Fibroblast of skin of abdomen (primary cell): Measurements from ENCODE around the gene RTEL1.
"Not testable (repeated sequence)": the region's sequence is repeated elsewhere in the genome, so short reads cannot be mapped to it uniquely, and the experiment has no call there.

Source experiments
- DNase-seq: peaks from one replicate; pipeline ENCODE4 v3.0.0-alpha.2; 2013

RTEL1 gene

DNA sequence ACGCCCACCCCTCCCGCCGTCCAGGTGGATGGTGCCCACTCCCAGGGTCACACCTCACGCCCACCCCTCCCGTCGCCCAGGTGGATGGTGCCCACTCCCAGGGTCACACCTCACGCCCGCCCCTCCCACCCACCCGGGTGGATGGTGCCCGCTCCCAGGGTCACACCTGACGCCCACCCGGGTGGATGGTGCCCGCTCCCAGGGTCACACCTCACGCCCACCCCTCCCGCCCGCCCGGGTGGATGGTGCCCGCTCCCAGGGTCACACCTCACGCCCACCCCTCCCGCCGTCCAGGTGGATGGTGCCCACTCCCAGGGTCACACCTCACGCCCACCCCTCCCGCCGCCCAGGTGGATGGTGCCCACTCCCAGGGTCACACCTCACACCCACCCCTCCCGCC is 7.6 kb upstream of the RTEL1 start:
- not testable (repeated sequence) for DNase-seq

DNA sequence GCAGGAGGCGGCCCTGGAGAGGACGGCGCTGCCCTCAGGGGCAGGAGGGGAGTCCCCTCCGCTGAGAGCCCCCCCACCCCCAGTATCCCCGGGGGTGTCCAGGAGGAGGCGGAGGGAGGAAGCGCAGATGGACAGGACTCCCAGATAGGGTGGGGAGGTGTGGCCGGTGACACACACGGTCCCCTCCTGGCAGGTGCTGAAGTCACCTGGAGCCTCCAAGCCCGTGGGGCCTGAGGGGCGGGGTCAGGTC is 6.2 kb upstream of the RTEL1 start:
- DNase-seq = no peak

DNA sequence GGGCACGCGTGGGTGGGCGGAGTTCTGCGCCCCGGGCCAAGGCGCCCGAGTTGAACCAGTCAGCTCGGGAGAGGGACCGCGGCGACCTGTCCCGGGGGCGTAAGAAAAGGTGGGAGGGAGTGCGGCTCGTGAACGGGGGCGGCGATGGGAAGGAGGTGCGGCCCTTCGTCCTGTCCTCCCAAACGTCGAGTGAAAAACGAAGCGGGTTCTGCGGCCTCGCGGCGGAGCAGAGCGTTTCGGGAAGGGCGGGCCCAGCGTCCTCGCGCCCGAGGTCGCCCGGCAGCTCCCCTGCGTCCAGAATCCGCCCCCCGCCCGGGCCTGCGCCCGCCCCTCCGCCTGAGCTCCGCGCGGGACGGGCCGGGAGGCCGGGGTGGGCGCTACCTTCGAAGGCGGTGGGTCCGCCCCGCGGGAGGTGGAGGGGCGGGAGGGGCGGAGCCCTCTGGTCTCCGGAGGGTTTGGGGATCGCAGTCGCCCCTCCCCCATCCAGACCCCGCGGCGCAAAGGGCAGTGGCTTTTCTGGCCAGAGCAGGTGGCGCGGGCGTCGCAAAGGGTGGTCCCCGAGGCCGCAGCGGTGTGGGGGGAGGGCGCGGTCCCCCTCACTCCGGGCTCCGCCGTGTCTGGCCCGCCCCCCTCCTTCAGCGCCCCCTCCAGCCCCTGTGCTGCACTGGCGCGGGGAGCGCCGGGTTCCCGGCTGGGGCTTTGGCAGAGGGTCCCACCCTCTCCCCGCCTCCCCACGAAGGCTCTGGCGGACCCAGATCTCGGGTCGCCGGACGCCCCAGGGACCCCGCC is 5.7 kb upstream of the RTEL1 start:
- DNase-seq = peak; percentile 20

DNA sequence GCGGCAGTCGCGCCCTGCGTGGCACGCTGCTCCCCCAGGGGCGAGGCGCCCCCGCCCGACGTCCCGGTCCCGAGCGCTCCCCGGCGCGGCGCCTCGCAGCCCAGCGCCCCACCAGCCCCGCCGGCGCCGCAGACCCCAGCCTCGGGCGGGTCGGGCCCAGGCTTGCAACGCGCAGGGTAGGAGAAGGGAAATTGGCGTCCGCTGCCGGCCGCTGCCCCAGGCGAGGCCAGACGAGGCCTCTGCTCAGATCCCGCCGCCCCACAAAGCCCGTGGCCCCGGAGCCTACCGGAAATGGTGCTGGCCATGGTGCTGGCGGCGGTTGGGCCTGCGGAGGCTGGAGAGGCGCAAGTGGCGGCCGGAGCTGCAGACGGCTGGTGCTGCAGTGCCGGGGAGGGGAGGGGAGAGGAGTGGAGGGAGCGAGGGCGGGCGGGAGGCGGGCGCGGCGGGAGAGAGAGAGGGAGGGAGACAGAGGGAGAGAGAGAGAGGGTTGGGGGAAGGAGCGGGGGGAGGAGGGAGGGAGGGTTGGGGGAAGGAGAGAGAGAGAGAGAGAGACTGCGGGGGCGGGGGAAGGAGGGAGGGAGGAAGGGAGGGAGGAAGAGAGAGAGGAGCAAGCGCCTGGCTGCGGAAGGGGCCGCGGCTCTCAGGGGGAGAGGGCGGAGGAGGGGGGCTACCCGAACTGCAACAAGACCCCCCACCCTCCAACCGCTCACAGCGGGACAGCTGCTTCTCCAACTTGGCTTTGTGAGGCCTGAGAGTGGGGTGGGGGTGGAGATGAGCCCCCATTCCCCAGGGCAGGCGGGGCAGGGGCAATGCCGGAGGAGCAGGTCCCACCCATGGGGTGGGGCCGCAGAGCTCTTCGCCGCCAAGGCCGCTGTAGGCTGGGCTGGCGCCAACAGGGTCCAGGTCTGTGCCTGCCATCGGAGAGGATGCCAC is 4.8 kb upstream of the RTEL1 start, which contains the start of gene STMN3:
Gene STMN3, minus strand, starts transcription at position 384 of the 933 bp plus-strand sequence. Its CDS starts 79 bp downstream, at position 305.
- DNase-seq = peak; percentile 91

DNA sequence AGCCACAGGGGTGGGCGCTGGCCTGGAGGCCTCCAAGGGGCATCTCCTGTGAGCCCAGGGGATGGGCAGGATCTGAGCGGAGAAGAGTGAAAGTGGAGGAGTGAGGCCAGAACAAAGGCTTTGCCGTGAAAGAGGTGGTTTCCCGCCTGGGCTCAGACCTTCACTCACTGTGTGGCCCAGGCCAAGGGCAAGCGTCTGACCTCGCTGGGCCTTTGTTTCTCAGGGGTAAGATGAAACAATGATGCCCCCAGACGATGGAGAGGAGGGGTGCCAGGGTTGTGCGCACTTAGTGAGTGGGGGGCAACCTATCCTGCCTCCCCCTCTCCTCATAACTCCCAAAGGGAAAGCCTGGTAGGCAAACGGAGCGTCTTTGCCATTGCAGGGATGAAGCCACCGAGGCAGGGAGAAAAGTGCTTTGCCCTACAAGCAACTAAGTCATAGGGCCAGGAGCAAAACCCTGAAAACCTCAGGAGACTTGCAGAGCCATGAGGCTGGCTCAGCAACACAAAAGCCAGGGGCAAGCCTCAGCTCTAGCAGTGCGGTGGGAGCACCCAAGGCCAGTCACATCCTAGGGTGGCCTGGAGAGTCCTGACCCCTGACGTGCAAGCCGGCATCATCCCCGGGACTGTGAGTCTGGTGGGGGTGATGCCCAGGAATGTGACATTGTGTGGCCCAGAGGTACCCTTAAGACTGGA is 4.0 kb upstream of the RTEL1 start:
- no peak for DNase-seq

DNA sequence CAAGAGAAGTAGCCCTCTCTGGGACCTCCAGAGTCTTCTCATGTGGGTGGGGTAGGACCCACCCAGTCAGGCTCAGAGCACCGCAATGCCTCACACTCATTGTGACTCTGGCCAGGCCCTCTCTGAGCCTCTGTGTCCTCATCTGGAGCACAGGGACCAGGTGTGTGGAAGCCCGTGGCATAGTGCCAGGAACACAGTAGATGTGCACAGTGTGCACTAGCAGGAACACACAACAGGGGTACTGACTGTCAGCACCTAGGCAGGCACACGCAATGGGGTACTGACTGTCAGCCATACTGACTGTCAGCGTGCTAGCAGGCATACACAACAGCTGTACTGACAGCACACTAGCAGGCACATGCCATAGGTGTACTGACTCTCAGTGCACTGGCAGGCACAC is 2.9 kb upstream of the RTEL1 start:
- DNase-seq = no peak

DNA sequence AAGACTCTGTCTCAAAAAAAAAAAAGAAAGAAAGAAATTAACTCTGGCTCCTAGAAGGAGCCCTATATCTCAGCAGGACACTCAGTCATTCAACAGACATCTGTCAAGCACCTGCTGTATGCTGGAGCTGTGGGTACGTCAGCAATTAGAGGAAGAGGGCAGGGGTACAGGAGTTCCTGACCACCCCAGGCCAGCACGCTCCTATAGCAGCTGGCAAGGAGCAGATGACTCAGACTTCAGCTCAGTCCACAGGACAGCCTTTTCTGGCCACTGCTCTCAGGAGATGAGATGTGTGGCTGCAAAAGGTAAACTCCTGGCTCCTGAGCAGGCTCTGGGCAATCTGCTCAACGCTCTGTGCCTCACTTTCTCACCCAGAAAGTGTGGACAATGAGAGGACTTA is 1.7 kb upstream of the RTEL1 start:
- DNase-seq = no peak

DNA sequence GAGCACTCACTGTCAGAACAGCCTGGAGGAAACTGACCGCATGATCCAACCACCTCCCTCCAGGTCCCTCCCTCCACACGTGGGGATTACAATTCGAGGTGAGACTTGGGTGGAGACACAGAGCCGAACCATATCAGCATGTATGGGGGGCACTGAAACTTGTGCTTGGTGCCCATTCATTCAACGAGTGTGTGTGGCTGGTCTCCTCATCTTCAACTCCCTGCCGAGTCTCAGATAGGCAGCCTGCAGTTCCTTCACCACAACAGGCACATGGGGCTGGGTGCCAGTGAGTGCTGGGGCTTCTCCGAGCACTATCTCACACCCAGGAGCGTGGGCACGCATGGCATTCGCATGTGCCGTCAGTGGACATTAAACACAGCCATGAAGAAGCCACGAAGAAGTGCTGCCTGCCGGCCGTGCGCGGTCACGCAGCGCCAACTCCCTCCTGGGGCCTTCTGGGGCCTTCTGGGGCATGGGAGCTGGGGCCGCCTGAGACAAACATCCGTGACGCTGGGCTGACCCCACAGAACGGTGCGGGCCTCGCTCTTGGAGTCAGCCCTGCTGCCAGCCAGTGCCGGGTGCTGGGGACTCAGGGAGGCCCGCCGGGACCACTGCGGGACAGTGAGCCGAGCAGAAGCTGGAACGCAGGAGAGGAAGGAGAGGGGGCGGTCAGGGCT is 714 bp upstream of the RTEL1 start:
- no peak for DNase-seq

DNA sequence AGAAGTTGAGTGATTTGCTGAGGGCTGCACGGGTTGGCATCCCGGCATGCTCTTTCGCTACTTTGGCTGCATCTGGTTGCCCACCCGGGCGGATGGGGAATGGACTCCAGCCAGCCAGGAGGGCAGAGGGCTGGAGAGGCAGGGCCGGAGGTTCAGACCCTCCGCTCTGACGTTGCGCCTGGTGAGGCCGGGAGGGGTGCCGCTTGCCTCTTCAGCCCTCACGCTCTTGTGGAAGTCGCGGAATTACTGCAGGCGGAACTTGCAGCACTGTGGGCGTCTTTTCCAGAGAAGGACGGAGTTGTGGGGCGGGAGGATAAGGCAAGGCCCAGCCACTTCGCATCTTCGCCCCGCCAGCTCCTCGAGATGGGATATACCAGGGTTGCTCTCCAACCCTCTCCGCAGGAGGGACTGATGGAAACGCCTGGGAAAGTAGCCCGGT is 656 bp downstream of the RTEL1 start:
- DNase-seq = peak; percentile 24

DNA sequence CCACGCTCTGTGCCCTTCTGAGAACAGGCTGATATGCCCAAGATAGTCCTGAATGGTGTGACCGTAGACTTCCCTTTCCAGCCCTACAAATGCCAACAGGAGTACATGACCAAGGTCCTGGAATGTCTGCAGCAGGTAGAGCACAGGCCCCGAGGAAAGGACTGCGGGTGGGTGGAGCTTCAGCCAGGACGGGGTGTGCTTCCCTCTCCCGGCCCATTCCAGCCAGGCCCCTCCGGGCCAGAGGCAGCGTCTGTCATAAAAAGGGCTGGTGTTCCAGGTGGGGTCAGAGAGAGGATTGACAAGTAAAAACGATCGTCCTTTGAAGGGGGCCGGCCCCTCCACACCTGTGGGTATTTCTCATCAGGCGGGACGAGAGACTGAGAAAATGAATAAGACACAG is 1.3 kb downstream of the RTEL1 start:
- DNase-seq = no peak

DNA sequence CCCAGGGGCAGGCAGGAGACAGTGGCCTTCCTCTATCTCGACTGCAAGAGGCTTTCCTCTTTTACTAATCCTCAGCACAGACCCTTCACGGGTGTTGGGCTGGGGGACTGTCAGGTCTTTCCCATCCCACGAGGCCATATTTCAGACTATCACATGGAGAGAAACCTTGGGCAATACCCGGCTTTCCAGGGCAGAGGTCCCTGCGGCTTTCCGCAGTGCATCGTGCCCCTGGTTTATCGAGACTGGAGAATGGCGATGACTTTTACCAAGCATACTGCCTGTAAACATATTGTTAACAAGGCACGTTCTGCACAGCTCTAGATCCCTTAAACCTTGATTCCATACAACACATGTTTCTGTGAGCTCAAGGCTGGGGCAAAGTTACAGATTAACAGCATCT is 2.1 kb downstream of the RTEL1 start:
- not testable (repeated sequence) for DNase-seq

DNA sequence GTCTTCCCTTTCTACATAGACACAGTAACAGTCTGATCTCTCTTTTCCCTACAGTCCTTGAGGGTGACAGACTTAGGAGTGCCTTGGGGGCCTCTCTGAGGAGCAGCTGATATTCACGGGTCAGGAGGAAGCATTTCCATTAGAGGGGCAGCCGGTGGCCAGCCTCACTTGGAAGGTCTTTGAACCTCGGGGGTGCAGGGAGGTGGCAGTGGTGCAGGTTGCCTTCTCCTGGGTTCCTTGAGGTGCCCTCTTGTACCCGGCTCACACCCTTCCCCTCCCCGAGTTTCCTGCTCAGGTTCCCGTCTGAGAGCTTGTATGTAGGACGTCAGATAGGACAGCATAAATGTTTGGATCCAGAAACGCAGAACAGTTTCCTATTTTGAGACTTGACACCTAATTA is 2.5 kb downstream of the RTEL1 start:
- no peak for DNase-seq

DNA sequence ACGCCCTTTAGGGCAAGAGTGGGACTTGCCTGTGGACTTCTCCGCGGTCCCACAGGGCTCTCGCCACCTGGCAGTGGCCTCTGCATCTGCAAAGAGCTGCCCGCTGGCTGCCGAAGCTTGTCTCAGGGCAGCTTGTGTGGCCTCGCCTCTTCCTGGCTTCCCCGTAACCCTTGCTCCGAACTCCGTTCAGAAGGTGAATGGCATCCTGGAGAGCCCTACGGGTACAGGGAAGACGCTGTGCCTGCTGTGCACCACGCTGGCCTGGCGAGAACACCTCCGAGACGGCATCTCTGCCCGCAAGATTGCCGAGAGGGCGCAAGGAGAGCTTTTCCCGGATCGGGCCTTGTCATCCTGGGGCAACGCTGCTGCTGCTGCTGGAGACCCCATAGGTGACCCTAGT is 3.0 kb downstream of the RTEL1 start:
- DNase-seq = no peak

DNA sequence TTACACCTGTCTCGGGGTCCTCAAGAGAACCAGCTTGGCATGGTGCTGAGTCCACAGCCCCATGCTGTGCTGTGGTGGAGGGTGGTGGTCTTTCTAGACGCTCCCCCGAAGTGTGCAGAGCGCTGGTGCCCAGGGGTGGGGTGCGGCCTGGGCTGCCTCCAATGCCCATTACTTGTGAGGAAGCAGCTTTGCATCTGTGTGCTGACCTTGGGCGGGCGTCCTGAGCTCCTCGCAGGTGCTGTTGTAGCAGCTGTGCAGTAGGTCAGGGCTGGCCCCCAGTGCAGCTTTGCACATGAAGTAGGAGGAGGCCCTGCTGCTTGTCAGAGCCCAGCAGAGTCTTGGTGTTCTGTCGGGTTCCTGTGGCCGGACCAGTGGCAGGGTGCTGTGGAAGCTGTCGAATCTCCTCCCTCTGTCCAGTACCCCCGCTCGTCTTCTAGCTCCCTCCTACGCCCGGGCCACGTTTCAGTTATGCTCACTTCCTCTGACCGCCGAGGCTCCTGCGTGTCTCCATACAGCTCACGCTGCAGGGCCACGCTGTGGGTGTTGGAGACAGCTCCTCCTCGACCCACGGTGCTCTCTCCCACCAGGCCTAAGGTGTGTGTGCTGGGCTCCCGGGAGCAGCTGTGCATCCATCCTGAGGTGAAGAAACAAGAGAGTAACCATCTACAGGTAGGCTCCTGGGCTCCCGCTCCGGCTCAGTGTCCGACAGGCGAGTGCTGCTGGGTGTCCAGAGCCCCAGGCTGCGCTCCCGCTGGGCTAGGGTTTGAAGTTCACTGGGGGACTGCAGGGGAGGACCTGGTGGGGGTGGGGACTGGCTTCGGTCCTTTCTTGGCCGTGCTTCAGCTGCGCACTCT is 4.1 kb downstream of the RTEL1 start:
- no peak for DNase-seq

DNA sequence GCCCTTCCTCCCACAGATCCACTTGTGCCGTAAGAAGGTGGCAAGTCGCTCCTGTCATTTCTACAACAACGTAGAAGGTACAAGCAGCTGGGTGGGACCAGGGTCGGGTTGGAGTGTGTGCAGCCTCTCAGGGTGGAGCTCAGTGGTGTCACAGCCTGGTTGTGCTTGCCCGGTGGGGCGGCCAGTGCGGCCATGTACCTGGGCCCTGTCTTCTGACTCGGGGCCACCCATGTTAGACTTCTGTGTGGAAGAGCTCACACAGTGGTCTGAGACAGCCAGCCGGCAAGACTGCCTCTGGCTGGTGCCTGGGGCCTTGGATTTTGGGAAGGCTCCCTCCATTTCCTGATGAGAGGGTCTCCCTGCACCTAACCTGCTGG is 4.7 kb downstream of the RTEL1 start:
- no peak for DNase-seq

DNA sequence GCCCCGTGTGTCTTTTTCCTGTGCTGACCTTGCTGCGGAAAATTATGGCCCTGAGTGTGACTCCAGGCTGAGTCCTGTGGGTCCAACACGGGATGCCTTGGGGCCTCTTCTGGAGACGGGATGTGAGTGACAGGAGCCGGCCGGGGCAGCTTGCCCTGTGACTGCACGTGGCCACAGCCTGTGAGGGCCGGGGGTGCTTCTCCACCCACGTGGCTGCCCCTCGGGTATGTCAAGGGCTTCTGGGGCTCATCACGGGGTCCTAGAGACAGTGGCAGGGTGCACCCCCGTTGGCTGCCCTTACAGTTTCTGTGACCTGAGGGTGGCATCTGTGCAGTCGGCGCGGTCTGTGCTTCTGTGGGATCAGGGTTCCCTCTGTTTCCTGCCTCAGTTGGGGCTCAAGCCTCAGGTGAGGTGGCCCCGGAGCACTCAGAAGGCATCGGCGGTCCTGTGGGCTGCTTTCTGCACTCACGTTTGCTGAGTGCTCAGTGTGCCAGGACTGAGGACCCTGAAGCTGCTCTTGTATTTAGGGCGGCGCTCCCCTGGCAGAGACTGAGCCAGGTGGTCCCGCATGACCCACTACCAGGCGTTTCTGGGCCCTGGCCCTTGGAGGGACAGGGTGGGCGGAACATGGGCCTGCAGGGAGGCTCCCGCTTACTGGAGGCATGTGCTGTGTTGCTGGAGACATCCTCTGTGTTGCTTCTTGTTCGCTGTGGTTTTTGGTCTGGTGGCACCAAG is 5.4 kb downstream of the RTEL1 start:
- DNase-seq = no peak

DNA sequence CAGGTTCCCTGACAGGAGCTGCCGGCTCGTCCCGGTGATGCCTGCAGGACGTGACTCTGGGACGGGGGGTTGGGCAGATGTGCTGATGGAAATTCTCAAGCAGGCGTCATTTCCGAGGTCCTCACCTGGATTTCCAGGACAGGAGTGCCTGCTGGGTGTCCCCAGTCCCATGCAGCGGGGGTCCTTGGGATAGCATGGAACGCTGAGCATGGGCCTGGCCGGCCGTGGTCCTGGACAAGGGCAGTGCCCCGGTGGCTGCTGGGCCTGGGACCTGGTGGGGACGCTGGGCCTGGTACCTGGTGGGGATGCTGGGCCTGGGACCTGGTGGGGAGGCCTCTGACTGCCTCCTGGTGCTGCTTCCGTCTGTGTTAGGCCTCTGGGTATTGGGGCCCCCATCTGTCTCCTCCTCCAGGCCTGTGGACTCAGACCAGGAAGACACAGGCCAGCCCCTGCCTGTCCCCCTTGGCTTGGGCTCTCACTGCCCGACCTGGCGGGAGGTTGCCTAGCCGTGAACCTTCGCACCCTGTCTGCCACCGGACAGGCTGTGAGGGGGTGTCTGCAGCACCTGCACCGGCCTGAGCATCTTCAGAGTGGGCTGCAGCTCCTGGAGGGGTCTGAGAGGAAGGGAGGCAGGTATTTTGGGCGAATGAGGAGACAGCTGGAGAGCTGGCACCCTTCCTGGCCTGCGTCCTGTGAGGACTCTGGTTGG is 6.2 kb downstream of the RTEL1 start:
- no peak for DNase-seq

DNA sequence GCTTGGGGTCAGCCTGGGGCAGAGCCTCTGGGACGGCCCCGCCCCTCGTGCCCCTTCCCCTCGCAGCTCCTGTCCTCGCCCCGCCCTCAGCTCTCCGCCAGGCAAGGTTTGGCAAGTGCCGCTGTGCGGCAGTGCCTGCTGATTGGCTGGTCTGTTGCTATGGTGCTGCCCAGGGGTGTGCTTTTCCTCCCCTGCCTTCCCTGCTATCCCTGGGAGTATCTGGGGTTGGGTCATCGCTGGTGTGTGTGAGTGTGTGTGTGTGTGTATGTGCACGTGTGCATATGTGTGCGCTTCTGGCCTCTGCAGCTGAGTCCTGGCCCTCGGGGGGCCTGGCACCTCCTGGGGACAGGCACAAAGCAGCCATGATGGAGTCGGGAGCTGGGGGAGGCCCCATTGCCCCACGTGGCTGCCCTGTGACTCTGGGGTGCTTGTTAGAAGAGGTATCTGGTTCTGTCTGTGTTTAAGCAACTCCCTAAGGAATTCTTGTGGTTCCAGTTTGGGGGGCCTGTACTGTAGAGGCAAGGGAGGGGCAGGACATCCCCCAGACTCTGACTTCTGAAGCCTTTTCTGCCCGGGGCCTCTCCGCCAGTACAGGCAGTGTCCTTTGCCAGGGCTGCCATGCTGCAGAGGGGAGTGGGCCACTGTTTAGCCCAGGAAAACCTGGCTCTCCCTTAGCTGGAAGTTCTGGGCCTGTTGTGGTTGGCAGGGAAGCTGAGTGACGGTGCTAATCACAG is 6.9 kb downstream of the RTEL1 start:
- peak; percentile 36 for DNase-seq

DNA sequence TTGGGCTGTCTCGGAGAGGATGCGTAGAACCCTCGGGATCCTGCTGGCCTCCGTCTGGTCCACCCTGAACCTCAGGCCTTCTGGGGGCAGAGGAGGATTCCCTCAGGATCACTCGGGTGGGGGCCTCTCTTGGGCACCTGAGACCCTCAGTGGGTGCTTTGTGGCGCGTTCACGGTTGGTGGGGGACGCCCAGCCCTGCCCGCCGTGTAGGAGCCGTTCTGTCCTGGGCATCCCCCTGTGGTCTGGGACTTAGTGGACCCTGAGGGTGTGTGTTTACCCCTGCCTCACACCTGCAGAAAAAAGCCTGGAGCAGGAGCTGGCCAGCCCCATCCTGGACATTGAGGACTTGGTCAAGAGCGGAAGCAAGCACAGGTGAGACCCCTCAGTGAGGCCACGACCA is 7.6 kb downstream of the RTEL1 start:
- DNase-seq = no peak

DNA sequence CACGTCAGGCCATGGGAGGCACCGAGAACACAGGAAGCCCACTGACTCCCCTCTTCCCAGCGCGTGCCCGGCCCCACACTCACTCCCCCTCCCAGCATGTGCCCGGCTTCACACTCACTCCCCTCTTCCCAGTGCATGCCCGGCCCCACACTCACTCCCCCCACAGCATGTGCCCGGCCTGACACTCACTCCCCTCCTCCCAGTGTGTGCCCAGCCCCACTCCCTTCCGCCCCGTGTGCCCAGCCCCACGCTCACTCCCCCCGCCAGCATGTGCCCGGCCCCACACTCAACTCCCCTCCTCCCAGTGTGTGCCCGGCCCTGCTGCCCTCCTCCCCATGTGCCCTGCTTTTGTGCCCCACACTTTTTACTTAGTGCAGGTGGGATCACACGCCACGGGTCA is 9.7 kb downstream of the RTEL1 start:
- no peak for DNase-seq
